ENCODE data around the gene OPCML. TPM values are rescaled to one million over a fixed set of nuclear protein-coding genes. Genes with fewer than 3 reads are reported as not detected.

Gene OPCML
- total RNA-seq, 1 donor from 2014 or later = not detected

GRCh38 chr11:133227632-133228111 lies 304.6 kb downstream of the OPCML start:
- no peak for DNase-seq

GRCh38 chr11:133224271-133224670 lies 308.0 kb downstream of the OPCML start:
- DNase-seq = no peak

- no peak for DNase-seq
Measured at GRCh38 chr11:133222425-133223330, 309.6 kb downstream of the OPCML start.

- no peak for DNase-seq
Measured at GRCh38 chr11:133219543-133219942, 312.8 kb downstream of the OPCML start.

- no peak for DNase-seq
Measured at GRCh38 chr11:133216813-133217212, 315.5 kb downstream of the OPCML start.

- no peak for DNase-seq
Measured at GRCh38 chr11:133215596-133216230, 316.6 kb downstream of the OPCML start.

GRCh38 chr11:133214646-133215045 lies 317.7 kb downstream of the OPCML start:
- no peak for DNase-seq

- no peak for DNase-seq
Measured at GRCh38 chr11:133212201-133212600, 320.1 kb downstream of the OPCML start.

GRCh38 chr11:133207995-133208394 lies 324.3 kb downstream of the OPCML start:
- DNase-seq = no peak

- no peak for DNase-seq
Measured at GRCh38 chr11:133206313-133207005, 325.8 kb downstream of the OPCML start.

GRCh38 chr11:133204158-133204557 lies 328.1 kb downstream of the OPCML start:
- no peak for DNase-seq

- no peak for DNase-seq
Measured at GRCh38 chr11:133202816-133203215, 329.5 kb downstream of the OPCML start.

- DNase-seq = no peak
Measured at GRCh38 chr11:133198438-133198837, 333.9 kb downstream of the OPCML start.

- DNase-seq = no peak
Measured at GRCh38 chr11:133197425-133197824, 334.9 kb downstream of the OPCML start.

- DNase-seq = no peak
Measured at GRCh38 chr11:133191931-133192330, 340.4 kb downstream of the OPCML start.

- DNase-seq = no peak
Measured at GRCh38 chr11:133181667-133182066, 350.6 kb downstream of the OPCML start.

GRCh38 chr11:133181066-133181465 lies 351.2 kb downstream of the OPCML start:
- no peak for DNase-seq

- no peak for DNase-seq
Measured at GRCh38 chr11:133180201-133180600, 352.1 kb downstream of the OPCML start.

- DNase-seq = no peak
Measured at GRCh38 chr11:133176748-133177147, 355.6 kb downstream of the OPCML start.

GRCh38 chr11:133175103-133175502 lies 357.2 kb downstream of the OPCML start:
- no peak for DNase-seq

GRCh38 chr11:133173810-133174412 lies 358.4 kb downstream of the OPCML start:
- DNase-seq = no peak

GRCh38 chr11:133172349-133172748 lies 360.0 kb downstream of the OPCML start:
- DNase-seq = no peak

GRCh38 chr11:133171374-133171773 lies 360.9 kb downstream of the OPCML start:
- no peak for DNase-seq
